Endothelial cell of umbilical vein (primary cell): ENCODE data around the gene OR9Q2. TPM values are rescaled to one million over a fixed set of nuclear protein-coding genes. Genes with fewer than 3 reads are reported as not detected.

ENCODE experiments used
- BruUV-seq: library from RNA; stranded (reverse); fragments of 400-500 nt; replicated peaks from 2 replicates; lab custom pipeline; 2021; lab: Mats Ljungman, UMichigan
- CTCF ChIA-PET: fragments of 300-600, 350-600 bp; sonication (Branson Sonifier 250); formaldehyde crosslinking; loops from one replicate; lab custom pipeline; 2021; ENCODE audit warnings: antibody characterized with exemption, inconsistent platforms; lab: Charles Lee
- POLR2A ChIA-PET: fragments of 300-600, 350-600 bp; sonication (Branson Sonifier 250); formaldehyde crosslinking; loops from one replicate; lab custom pipeline; 2021; ENCODE audit warnings: antibody characterized with exemption, inconsistent platforms; lab: Charles Lee
- DNase-seq: peaks from one replicate; pipeline ENCODE4 v3.0.0-alpha.2; 2011; ENCODE audit warnings: low read depth, low spot score
- FAIRE-seq: peaks from 2 replicates; lab custom pipeline; 2011; peaks lifted over from hg19 to GRCh38; lab: Jason Lieb, UNC
- H2AFZ ChIP-seq: 2 replicates; pipeline ENCODE4 v1.6.0; 2012; ENCODE audit warnings: low read depth, low read length, control low read depth, inconsistent platforms
- H3K27ac ChIP-seq: 2 replicates; pipeline ENCODE4 v1.5.1; 2011; ENCODE audit warnings: low read depth, mild to moderate bottlenecking, control low read depth, low read length, moderate library complexity; ENCODE audit not compliant: insufficient read depth
- H3K27me3 ChIP-seq, 2 experiments: 2 replicates each; pipeline versions ENCODE4 v1.6.0 to v1.6.1; 2011; ENCODE audit warnings: low read length in 2 of 2, mixed read lengths in 1 of 2; ENCODE audit not compliant: control insufficient read depth in 2 of 2, insufficient read depth in 2 of 2
- H3K36me3 ChIP-seq, 2 experiments: 2 replicates in 1 of 2; 3 replicates in 1 of 2; pipeline ENCODE4 v1.5.1; 2011; ENCODE audit warnings: low read length in 2 of 2, mild to moderate bottlenecking in 1 of 2, moderate library complexity in 1 of 2; ENCODE audit not compliant: control insufficient read depth in 2 of 2, insufficient read depth in 2 of 2; ENCODE audit errors: extremely low read depth in 1 of 2
- H3K4me1 ChIP-seq: 3 replicates; pipeline ENCODE4 v1.5.1; 2011; ENCODE audit warnings: mild to moderate bottlenecking, low read length; ENCODE audit not compliant: control insufficient read depth, insufficient read depth; ENCODE audit errors: extremely low read depth
- H3K4me2 ChIP-seq: 2 replicates; pipeline ENCODE4 v1.6.1; 2011; ENCODE audit warnings: low read length, control low read depth, mixed read lengths; ENCODE audit not compliant: insufficient read depth
- H3K4me3 ChIP-seq, 3 experiments: fragments of 200-600 bp in 1 of 3; sonication (generic), shearing (Covaris generic) in 1 of 3; replicated peaks in 1 of 3; 2 replicates each; pipeline ENCODE4 v1.5.1; 2011 to 2016; ENCODE audit warnings: control low read depth in 3 of 3, low read length in 3 of 3, mild to moderate bottlenecking in 2 of 3, inconsistent platforms in 1 of 3, low read depth in 1 of 3, moderate library complexity in 1 of 3; ENCODE audit not compliant: insufficient read depth in 1 of 3
- H3K79me2 ChIP-seq: 2 replicates; pipeline ENCODE4 v1.6.0; 2012; ENCODE audit warnings: low read length, inconsistent platforms; ENCODE audit not compliant: control insufficient read depth, insufficient read depth
- H3K9ac ChIP-seq: replicated peaks from 2 replicates; pipeline ENCODE3; 2011; ENCODE audit warnings: low read length, control low read depth; ENCODE audit not compliant: insufficient read depth; ENCODE audit errors: extremely low read depth
- H3K9me1 ChIP-seq: replicated peaks from 3 replicates; pipeline ENCODE4 v1.6.0; 2011; ENCODE audit warnings: mild to moderate bottlenecking, low read length; ENCODE audit not compliant: control insufficient read depth, insufficient read depth; ENCODE audit errors: extremely low read depth
- H3K9me3 ChIP-seq: replicated peaks from 2 replicates; pipeline ENCODE4 v1.5.1; 2012; ENCODE audit warnings: low read length, inconsistent platforms; ENCODE audit not compliant: control insufficient read depth, insufficient read depth
- H4K20me1 ChIP-seq: replicated peaks from 2 replicates; pipeline ENCODE3; 2011; ENCODE audit warnings: mild to moderate bottlenecking, low read length; ENCODE audit not compliant: control insufficient read depth, insufficient read depth; ENCODE audit errors: extremely low read depth
- EZH2 ChIP-seq: IDR thresholded peaks from 2 replicates; pipeline ENCODE4 v1.6.1; 2012; ENCODE audit warnings: borderline replicate concordance, low read depth, mild to moderate bottlenecking, moderate library complexity, low read length, inconsistent platforms; ENCODE audit not compliant: severe bottlenecking
- FOS ChIP-seq: IDR thresholded peaks from 2 replicates; pipeline ENCODE4 v1.6.1; 2011; ENCODE audit warnings: mild to moderate bottlenecking, low read length, moderate library complexity, borderline replicate concordance; ENCODE audit not compliant: insufficient read depth
- GATA2 ChIP-seq: IDR thresholded peaks from 2 replicates; pipeline ENCODE4 v1.7.0; 2011; ENCODE audit warnings: low read depth, mild to moderate bottlenecking, moderate library complexity, mixed read lengths, low read length; ENCODE audit not compliant: insufficient read length, insufficient read depth
- JUN ChIP-seq: IDR thresholded peaks from 2 replicates; pipeline ENCODE4 v1.6.1; 2011; ENCODE audit warnings: borderline replicate concordance, low read depth; ENCODE audit not compliant: insufficient read length, insufficient read depth
- MYC ChIP-seq: IDR thresholded peaks from one replicate; pipeline ENCODE4 v1.6.1; 2011; ENCODE audit warnings: mild to moderate bottlenecking, low read depth, low read length
- POLR2A ChIP-seq: IDR thresholded peaks from 2 replicates; pipeline ENCODE4 v1.6.1; 2012; ENCODE audit warnings: low read depth, mild to moderate bottlenecking, control low read depth, low read length
- POLR2AphosphoS5 ChIP-seq: IDR thresholded peaks from 2 replicates; pipeline ENCODE4 v1.6.1; 2012; ENCODE audit warnings: low read depth, mild to moderate bottlenecking, control low read depth, low read length, moderate library complexity; ENCODE audit not compliant: insufficient read depth
- dilution Hi-C: fragments of 300-500 bp; cut with MboI; formaldehyde crosslinking; loops from one replicate; pipeline ENCODE4 v1.15.0; 2019; ENCODE audit warnings: low sequenced_read_pairs; ENCODE audit not compliant: extremely low pct_ligation_motif_present
- intact Hi-C: fragments of 100-400 bp; cut with micrococcal nuclease; formaldehyde crosslinking; loops from one replicate; pipeline ENCODE4 v1.10.0; 2022
- polyA plus RNA-seq, 4 experiments: library from polyadenylated mRNA; depleted of rRNA in 3 of 4; stranded (reverse) in 3 of 4; unstranded in 1 of 4; fragments of >200 nt; gene quantifications; 2 replicates each; pipeline versions ENCODE4 v1.2.1 to v1.2.3, GENCODE V29; 2011 to 2012; ENCODE audit warnings: missing spikeins in 1 of 4
- total RNA-seq: library from RNA; stranded (reverse); gene quantifications from 2 replicates; pipeline ENCODE4 v1.2.3, GENCODE V29; 2021
- TF ChIP-seq, protein P1 (sequence below): IDR thresholded peaks from 2 replicates; pipeline ENCODE4 v1.6.1; 2011; ENCODE audit not compliant: insufficient read depth, insufficient read length
- TF ChIP-seq, protein P2 (sequence below), 2 donors: IDR thresholded peaks; 1 replicate in 1 of 2; 2 replicates in 1 of 2; pipeline ENCODE4 v1.5.1; 2011; ENCODE audit warnings: low read length in 2 of 2, mild to moderate bottlenecking in 2 of 2, moderate library complexity in 2 of 2, control low read depth in 1 of 2, inconsistent platforms in 1 of 2, low read depth in 1 of 2; ENCODE audit not compliant: insufficient read depth in 1 of 2; ENCODE audit errors: extremely low read depth in 1 of 2

The OR9Q2 gene
- total and polyA plus RNA-seq, 2 donors (not counting 3 experiments of a cell fraction or from before 2014, with no cell fraction given): not detected

DNA sequence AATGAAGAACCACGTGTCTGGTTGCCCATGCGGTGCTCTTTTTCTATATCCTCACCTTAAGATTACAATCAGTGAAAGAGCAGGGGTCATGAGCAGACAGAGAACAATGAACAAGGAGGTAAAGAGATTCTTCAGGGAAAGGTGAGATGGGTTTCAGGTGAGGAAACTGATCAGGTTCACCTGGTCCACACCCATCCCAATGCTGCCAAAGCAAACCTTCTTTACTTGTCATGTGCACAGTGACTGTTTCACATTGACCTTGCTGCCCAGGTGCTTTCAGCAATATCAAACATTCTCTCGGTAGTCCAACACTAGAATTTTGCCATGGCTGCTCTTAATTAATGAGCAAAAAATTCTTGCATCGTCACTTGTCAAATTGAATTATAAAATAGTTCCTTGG, 24.5 kb upstream of the OR9Q2 start:
- BruUV-seq: no TSS peak
- dilution Hi-C loops (no loop called here), intact Hi-C loops (no loop called here)
- H2AFZ ChIP-seq: no peak overlapping the region
- H3K27ac ChIP-seq: no peak overlapping the region
- no peaks in the 10 kb centered on the region for H3K4me1 ChIP-seq
- H3K9me1 ChIP-seq: no peaks in the 10 kb centered on the region
- no peaks in the 10 kb centered on the region for H3K27me3 ChIP-seq
- no peak overlapping the region for H3K4me2 ChIP-seq
- H4K20me1 ChIP-seq: no peaks in the 10 kb centered on the region
- no peaks in the 10 kb centered on the region for H3K9me3 ChIP-seq
- no peaks in the 10 kb centered on the region for H3K36me3 ChIP-seq
- H3K79me2 ChIP-seq: no peaks in the 10 kb centered on the region
- H3K4me3 ChIP-seq: no peak overlapping the region
- no peak for FAIRE-seq
- CTCF ChIA-PET: no interaction called here
- DNase-seq: no peak
- TF ChIP-seq JUN (no peak), MYC (no peak), FOS (no peak), POLR2AphosphoS5 (no peak), EZH2 (no peak), POLR2A (no peak), GATA2 (no peak)
- TF ChIP-seq, protein P1, sequence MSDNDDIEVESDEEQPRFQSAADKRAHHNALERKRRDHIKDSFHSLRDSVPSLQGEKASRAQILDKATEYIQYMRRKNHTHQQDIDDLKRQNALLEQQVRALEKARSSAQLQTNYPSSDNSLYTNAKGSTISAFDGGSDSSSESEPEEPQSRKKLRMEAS: no peak
- TF ChIP-seq, protein P2, sequence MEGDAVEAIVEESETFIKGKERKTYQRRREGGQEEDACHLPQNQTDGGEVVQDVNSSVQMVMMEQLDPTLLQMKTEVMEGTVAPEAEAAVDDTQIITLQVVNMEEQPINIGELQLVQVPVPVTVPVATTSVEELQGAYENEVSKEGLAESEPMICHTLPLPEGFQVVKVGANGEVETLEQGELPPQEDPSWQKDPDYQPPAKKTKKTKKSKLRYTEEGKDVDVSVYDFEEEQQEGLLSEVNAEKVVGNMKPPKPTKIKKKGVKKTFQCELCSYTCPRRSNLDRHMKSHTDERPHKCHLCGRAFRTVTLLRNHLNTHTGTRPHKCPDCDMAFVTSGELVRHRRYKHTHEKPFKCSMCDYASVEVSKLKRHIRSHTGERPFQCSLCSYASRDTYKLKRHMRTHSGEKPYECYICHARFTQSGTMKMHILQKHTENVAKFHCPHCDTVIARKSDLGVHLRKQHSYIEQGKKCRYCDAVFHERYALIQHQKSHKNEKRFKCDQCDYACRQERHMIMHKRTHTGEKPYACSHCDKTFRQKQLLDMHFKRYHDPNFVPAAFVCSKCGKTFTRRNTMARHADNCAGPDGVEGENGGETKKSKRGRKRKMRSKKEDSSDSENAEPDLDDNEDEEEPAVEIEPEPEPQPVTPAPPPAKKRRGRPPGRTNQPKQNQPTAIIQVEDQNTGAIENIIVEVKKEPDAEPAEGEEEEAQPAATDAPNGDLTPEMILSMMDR (IDR thresholded peaks at IDR 0.05; ENCODE audit: extremely low read depth in 1 of 2, insufficient read depth in 1 of 2, low read depth in 1 of 2, low read length in 2 of 2): no peak
- H3K9ac ChIP-seq: no peak overlapping the region
- POLR2A ChIA-PET: no interaction called here
